Panc1 (cell line): Measurements from ENCODE around the gene SV2C. TPM values are rescaled to one million over a fixed set of nuclear protein-coding genes. Genes with fewer than 3 reads are reported as not detected.

Source experiments
- ATAC-seq: fragments of 200-7000 bp; cut with Tn5 transposase; 2 replicates; pipeline ENCODE4 v1.9.1; 2020; ENCODE audit warnings: mild to moderate bottlenecking, moderate library complexity
- BruUV-seq: library from RNA; stranded (reverse); fragments of 400-500 nt; replicated peaks from 2 replicates; lab custom pipeline; 2021; lab: Mats Ljungman, UMichigan
- CTCF ChIA-PET: fragments of 300-600 bp; sonication (Branson Sonifier 250); formaldehyde crosslinking; loops from one replicate; lab custom pipeline; 2022; ENCODE audit warnings: antibody characterized with exemption; lab: Charles Lee
- POLR2A ChIA-PET: fragments of 300-600 bp; sonication (Branson Sonifier 250); formaldehyde crosslinking; loops from one replicate; lab custom pipeline; 2022; ENCODE audit warnings: antibody characterized with exemption; lab: Charles Lee
- DNase-seq: peaks from one replicate; pipeline ENCODE4 v3.0.0-alpha.2; 2010; ENCODE audit warnings: low read depth, low spot score
- H3K27ac ChIP-seq: 2 replicates; pipeline ENCODE4 v1.5.1; 2011; ENCODE audit warnings: mild to moderate bottlenecking, low read length, inconsistent platforms
- H3K27me3 ChIP-seq: fragments of 200-500 bp; sonication (Bioruptor generic); 2 replicates; pipeline ENCODE4 v1.6.0; 2014; ENCODE audit warnings: low read length, inconsistent platforms; ENCODE audit not compliant: control insufficient read depth, insufficient read depth
- H3K36me3 ChIP-seq: fragments of 200-500 bp; sonication (Bioruptor generic); 2 replicates; pipeline ENCODE4 v1.5.1; 2014; ENCODE audit warnings: inconsistent platforms, mild to moderate bottlenecking, low read length, moderate library complexity; ENCODE audit not compliant: control insufficient read depth, insufficient read depth
- H3K4me1 ChIP-seq: 2 replicates; pipeline ENCODE4 v1.5.1; 2011; ENCODE audit warnings: inconsistent platforms, mild to moderate bottlenecking, low read length, moderate library complexity; ENCODE audit not compliant: control insufficient read depth, insufficient read depth
- H3K4me3 ChIP-seq, 2 experiments: 2 replicates each; pipeline ENCODE4 v1.5.1; 2011 to 2012; ENCODE audit warnings: low read depth in 2 of 2, low read length in 2 of 2, mild to moderate bottlenecking in 2 of 2, inconsistent platforms in 1 of 2, moderate library complexity in 1 of 2
- H3K9me3 ChIP-seq: fragments of 200-500 bp; sonication (Bioruptor generic); 2 replicates; pipeline ENCODE4 v1.5.1; 2014; ENCODE audit warnings: low read depth, mild to moderate bottlenecking, inconsistent platforms, low read length, moderate library complexity; ENCODE audit not compliant: control insufficient read depth, insufficient read depth
- POLR2AphosphoS5 ChIP-seq: IDR thresholded peaks from 2 replicates; pipeline ENCODE4 v1.6.1; 2012; ENCODE audit warnings: mild to moderate bottlenecking, low read depth, low read length, moderate library complexity
- REST ChIP-seq, 2 experiments: IDR thresholded peaks; 2 replicates each; pipeline ENCODE4 v1.6.1; 2011 to 2012; ENCODE audit warnings: low read depth in 2 of 2, control low read depth in 1 of 2, low read length in 1 of 2, mild to moderate bottlenecking in 1 of 2, moderate library complexity in 1 of 2; ENCODE audit not compliant: insufficient read depth in 1 of 2
- SIN3A ChIP-seq: IDR thresholded peaks from 2 replicates; pipeline ENCODE4 v1.6.1; 2012; ENCODE audit warnings: low read depth, mild to moderate bottlenecking, low read length, moderate library complexity, borderline replicate concordance; ENCODE audit not compliant: insufficient read depth
- TCF7L2 ChIP-seq: IDR thresholded peaks from 2 replicates; pipeline ENCODE4 v1.6.1; 2011; ENCODE audit warnings: mild to moderate bottlenecking, low read depth, low read length, inconsistent platforms
- in situ Hi-C: cut with HindIII; loops from 2 replicates; pipeline ENCODE4 v1.10.0; 2016; ENCODE audit warnings: low sequenced_read_pairs, low pct_unique_long_range_greater_than_20kb
- intact Hi-C: fragments of 100-400 bp; cut with micrococcal nuclease; formaldehyde crosslinking; loops from one replicate; pipeline ENCODE4 v1.10.0; 2022; ENCODE audit not compliant: unreplicated experiment
- total RNA-seq: library from RNA; stranded (reverse); gene quantifications from one replicate; pipeline ENCODE4 v1.2.1, GENCODE V29; 2021; ENCODE audit not compliant: unreplicated experiment
- TF ChIP-seq, protein P1 (sequence below): fragments of 450-650 bp; IDR thresholded peaks from 2 replicates; pipeline ENCODE4 v1.5.1; 2017; ENCODE audit warnings: mild to moderate bottlenecking

The SV2C gene
- total RNA-seq, 1 experiment from 2014 or later: not detected

DNA sequence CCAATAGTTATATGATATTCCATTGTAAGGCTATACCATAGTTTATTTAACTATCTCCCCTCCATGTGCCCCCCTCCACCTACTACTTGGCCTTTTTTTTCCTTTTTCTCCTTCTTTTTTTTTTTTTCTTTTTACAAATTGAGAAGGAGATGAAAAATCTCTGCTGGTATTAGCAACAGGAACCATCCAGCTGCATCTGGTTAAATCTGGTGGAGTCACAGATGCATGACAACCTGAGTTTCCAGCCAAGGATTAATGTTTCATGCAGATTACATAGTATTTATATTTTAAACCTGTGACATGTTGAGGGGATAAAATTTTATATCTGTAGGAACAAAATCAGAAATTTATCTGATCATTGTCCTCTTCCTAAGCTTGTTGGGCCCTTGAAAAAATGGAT is 191.4 kb downstream of the SV2C start:
- POLR2A ChIA-PET: no interaction called here
- CTCF ChIA-PET: no interaction called here
- DNase-seq (no peak), ATAC-seq (no peak)
- Histone ChIP-seq H3K4me1 (no peaks in the 10 kb centered on the region), H3K9me3 (no peaks in the 10 kb centered on the region), H3K36me3 (no peaks in the 10 kb centered on the region), H3K4me3 (no peak overlapping the region), H3K27ac (no peak overlapping the region), H3K27me3 (peaks cover 2% of the 10 kb centered on the region; the same call in 1 of the 2 replicates)
- BruUV-seq: no TSS peak
- intact Hi-C loops: no loop called here
- in situ Hi-C loops: no loop called here
- TF ChIP-seq, protein P1, sequence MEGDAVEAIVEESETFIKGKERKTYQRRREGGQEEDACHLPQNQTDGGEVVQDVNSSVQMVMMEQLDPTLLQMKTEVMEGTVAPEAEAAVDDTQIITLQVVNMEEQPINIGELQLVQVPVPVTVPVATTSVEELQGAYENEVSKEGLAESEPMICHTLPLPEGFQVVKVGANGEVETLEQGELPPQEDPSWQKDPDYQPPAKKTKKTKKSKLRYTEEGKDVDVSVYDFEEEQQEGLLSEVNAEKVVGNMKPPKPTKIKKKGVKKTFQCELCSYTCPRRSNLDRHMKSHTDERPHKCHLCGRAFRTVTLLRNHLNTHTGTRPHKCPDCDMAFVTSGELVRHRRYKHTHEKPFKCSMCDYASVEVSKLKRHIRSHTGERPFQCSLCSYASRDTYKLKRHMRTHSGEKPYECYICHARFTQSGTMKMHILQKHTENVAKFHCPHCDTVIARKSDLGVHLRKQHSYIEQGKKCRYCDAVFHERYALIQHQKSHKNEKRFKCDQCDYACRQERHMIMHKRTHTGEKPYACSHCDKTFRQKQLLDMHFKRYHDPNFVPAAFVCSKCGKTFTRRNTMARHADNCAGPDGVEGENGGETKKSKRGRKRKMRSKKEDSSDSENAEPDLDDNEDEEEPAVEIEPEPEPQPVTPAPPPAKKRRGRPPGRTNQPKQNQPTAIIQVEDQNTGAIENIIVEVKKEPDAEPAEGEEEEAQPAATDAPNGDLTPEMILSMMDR: no peak
- TF ChIP-seq POLR2AphosphoS5 (no peak), REST (IDR thresholded peaks at IDR 0.05; ENCODE audit: insufficient read depth in 1 of 2, low read depth in 2 of 2, low read length in 1 of 2) (no peak), SIN3A (no peak), TCF7L2 (no peak)

GRCh38 chr5:76277736-76278135 is 194.6 kb downstream of the SV2C start:
- ATAC-seq (no peak), DNase-seq (no peak)
- no peak for TF ChIP-seq TCF7L2
- TF ChIP-seq, protein P1: no peak
- no peak for TF ChIP-seq REST (IDR thresholded peaks at IDR 0.05; ENCODE audit: insufficient read depth in 1 of 2, low read depth in 2 of 2, low read length in 1 of 2)
- TF ChIP-seq POLR2AphosphoS5: no peak
- TF ChIP-seq SIN3A: no peak
- Histone ChIP-seq H3K27me3 (peaks cover 4% of the 10 kb centered on the region), H3K4me1 (no peaks in the 10 kb centered on the region), H3K4me3 (no peak overlapping the region), H3K36me3 (no peaks in the 10 kb centered on the region), H3K9me3 (no peaks in the 10 kb centered on the region), H3K27ac (no peak overlapping the region)
- no TSS peak for BruUV-seq
- intact Hi-C loops (no loop called here), in situ Hi-C loops (no loop called here)
- ChIA-PET POLR2A (no interaction called here), CTCF (no interaction called here)
